ENCODE measurements around the gene KRTAP4-6. TPM values are rescaled to one million over a fixed set of nuclear protein-coding genes. Genes with fewer than 3 reads are reported as not detected.

Gene KRTAP4-6
- total and polyA plus RNA-seq, 2 of the 8 experiments (the other 6 are each of a cell fraction or from before 2014, with no cell fraction given): not detected

DNA sequence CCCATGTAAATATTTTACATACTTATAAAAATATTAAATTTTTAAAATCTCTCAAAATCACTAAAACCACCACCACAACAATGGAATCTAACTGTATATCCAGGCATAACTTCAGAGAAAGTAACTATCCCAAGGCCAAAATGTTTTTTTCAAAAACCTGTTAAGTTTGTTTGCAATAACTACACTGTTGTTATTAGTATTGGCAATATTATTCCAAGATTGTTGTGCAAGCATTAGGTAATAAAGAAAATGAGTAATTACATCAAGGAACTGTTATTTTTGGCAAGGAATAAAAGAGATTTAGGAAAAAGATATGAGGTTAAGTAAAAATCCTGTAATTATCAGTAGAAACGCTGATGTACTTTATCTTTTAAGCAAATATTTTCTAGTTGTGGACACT is 13.0 kb downstream of the KRTAP4-6 start (continued):
- no peak for TF ChIP-seq TBP (IDR thresholded peaks at IDR 0.05; ENCODE audit: low read depth, low read length)
- TF ChIP-seq, protein P1, sequence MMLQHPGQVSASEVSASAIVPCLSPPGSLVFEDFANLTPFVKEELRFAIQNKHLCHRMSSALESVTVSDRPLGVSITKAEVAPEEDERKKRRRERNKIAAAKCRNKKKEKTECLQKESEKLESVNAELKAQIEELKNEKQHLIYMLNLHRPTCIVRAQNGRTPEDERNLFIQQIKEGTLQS (IDR thresholded peaks at IDR 0.05; ENCODE audit: insufficient read depth, low read depth, low read length): no peak
- no peak for TF ChIP-seq USF2 (IDR thresholded peaks at IDR 0.05; ENCODE audit: low read length)
- no peak for TF ChIP-seq SAP30 (IDR thresholded peaks at IDR 0.05; ENCODE audit: insufficient read depth, insufficient replicate concordance, low read length)
- TF ChIP-seq PHF8 (conservative IDR thresholded peaks at IDR 0.05; ENCODE audit: low read depth, low read length): no peak

Data from H1 (cell line).